Neural progenitor cell (in vitro differentiated cells): ENCODE measurements around the gene FGD3.

Source experiments
- CTCF ChIP-seq: fragments of 200-600 bp; sonication (generic); IDR thresholded peaks from 2 replicates; pipeline ENCODE4 v1.5.1; 2017; ENCODE audit warnings: antibody characterized with exemption, mild to moderate bottlenecking
- EZH2 ChIP-seq: fragments of 200-600 bp; sonication (generic); IDR thresholded peaks from 2 replicates; pipeline ENCODE4 v1.6.1; 2017; ENCODE audit warnings: antibody characterized with exemption, mild to moderate bottlenecking, moderate library complexity
- EZH2phosphoT487 ChIP-seq: fragments of 200-600 bp; sonication (generic); IDR thresholded peaks from 2 replicates; pipeline ENCODE4 v1.6.1; 2017; ENCODE audit warnings: antibody characterized with exemption

- TF ChIP-seq CTCF (no peak), EZH2 (no peak), EZH2phosphoT487 (no peak)
These were observed 128.9 kb downstream of the FGD3 start for GRCh38 chr9:93076101-93076791.
